Caco-2 (cell line): ENCODE data around the gene ELFN1. TPM values are rescaled to one million over a fixed set of nuclear protein-coding genes. Genes with fewer than 3 reads are reported as not detected.
A peak's percentile ranks its signal among the peaks of the same experiment; 100 is the strongest.

Experiments used
- BruUV-seq: library from RNA; stranded (reverse); fragments of 400-500 nt; replicated peaks from 2 replicates; lab custom pipeline; 2021; lab: Mats Ljungman, UMichigan
- CTCF ChIA-PET: fragments of 300-600 bp; sonication (Branson Sonifier 250); formaldehyde crosslinking; loops from one replicate; lab custom pipeline; 2022; ENCODE audit warnings: antibody characterized with exemption; lab: Charles Lee
- POLR2A ChIA-PET: fragments of 300-600 bp; sonication (Branson Sonifier 250); formaldehyde crosslinking; loops from one replicate; lab custom pipeline; 2022; ENCODE audit warnings: antibody characterized with exemption; lab: Charles Lee
- DNase-seq, 2 experiments: peaks; one replicate each; pipeline versions ENCODE4 v3.0.0 to v3.0.0-alpha.2; 2020 to 2022
- H3K27me3 ChIP-seq: replicated peaks from 2 replicates; pipeline ENCODE4 v1.6.0; 2011; ENCODE audit warnings: low read length; ENCODE audit not compliant: control insufficient read depth, insufficient read depth
- H3K36me3 ChIP-seq: 2 replicates; pipeline ENCODE4 v1.5.1; 2011; ENCODE audit warnings: low read length; ENCODE audit not compliant: control insufficient read depth, insufficient read depth
- H3K4me1 ChIP-seq: fragments of 250-450 bp; sonication (Bioruptor Pico); 2 replicates; pipeline ENCODE4 v1.5.1; 2020; ENCODE audit warnings: mild to moderate bottlenecking
- H3K4me3 ChIP-seq: 2 replicates; pipeline ENCODE4 v1.5.1; 2011; ENCODE audit warnings: low read depth, mild to moderate bottlenecking, control low read depth, low read length
- H3K9me3 ChIP-seq: fragments of 250-450 bp; sonication (Bioruptor Pico); 2 replicates; pipeline ENCODE4 v1.5.1; 2020; ENCODE audit warnings: mild to moderate bottlenecking, moderate library complexity
- H3K27ac Mint-ChIP-seq: one replicate; pipeline ENCODE4 v1.8.0; 2022; ENCODE audit warnings: mixed read lengths; ENCODE audit not compliant: unreplicated experiment
- H3K27me3 Mint-ChIP-seq: one replicate; pipeline ENCODE4 v1.8.0; 2022; ENCODE audit warnings: mixed read lengths; ENCODE audit not compliant: insufficient read depth, unreplicated experiment
- H3K36me3 Mint-ChIP-seq: one replicate; pipeline ENCODE4 v1.8.0; 2022; ENCODE audit warnings: mild to moderate bottlenecking, mixed read lengths; ENCODE audit not compliant: insufficient read depth, unreplicated experiment
- H3K4me1 Mint-ChIP-seq: one replicate; pipeline ENCODE4 v1.8.0; 2022; ENCODE audit warnings: low read depth, mixed read lengths; ENCODE audit not compliant: unreplicated experiment
- H3K4me3 Mint-ChIP-seq: one replicate; pipeline ENCODE4 v1.8.0; 2022; ENCODE audit warnings: mild to moderate bottlenecking, moderate library complexity, mixed read lengths; ENCODE audit not compliant: unreplicated experiment
- H3K9me3 Mint-ChIP-seq: one replicate; pipeline ENCODE4 v1.8.0; 2022; ENCODE audit warnings: mixed read lengths; ENCODE audit not compliant: unreplicated experiment
- intact Hi-C: fragments of 100-400 bp; cut with micrococcal nuclease; formaldehyde crosslinking; loops from one replicate; pipeline ENCODE4 v1.10.0; 2022; ENCODE audit not compliant: unreplicated experiment
- total RNA-seq: library from RNA; stranded (reverse); gene quantifications from 2 replicates; pipeline ENCODE4 v1.2.3, GENCODE V29; 2022
- TF ChIP-seq, protein P1 (sequence below), 2 experiments: fragments of 200-600 bp in 1 of 2; IDR thresholded peaks; 1 replicate in 1 of 2; 2 replicates in 1 of 2; pipeline versions ENCODE4 v1.5.1 to v1.8.0; 2011 to 2022; ENCODE audit warnings: antibody characterized with exemption in 1 of 2, control low read depth in 1 of 2, inconsistent platforms in 1 of 2, low read depth in 1 of 2, low read length in 1 of 2, mild to moderate bottlenecking in 1 of 2, moderate library complexity in 1 of 2; ENCODE audit not compliant: insufficient read depth in 1 of 2, severe bottlenecking in 1 of 2, unreplicated experiment in 1 of 2

ELFN1 gene
- total RNA-seq, 1 experiment from 2014 or later, result 2.3 TPM

DNA sequence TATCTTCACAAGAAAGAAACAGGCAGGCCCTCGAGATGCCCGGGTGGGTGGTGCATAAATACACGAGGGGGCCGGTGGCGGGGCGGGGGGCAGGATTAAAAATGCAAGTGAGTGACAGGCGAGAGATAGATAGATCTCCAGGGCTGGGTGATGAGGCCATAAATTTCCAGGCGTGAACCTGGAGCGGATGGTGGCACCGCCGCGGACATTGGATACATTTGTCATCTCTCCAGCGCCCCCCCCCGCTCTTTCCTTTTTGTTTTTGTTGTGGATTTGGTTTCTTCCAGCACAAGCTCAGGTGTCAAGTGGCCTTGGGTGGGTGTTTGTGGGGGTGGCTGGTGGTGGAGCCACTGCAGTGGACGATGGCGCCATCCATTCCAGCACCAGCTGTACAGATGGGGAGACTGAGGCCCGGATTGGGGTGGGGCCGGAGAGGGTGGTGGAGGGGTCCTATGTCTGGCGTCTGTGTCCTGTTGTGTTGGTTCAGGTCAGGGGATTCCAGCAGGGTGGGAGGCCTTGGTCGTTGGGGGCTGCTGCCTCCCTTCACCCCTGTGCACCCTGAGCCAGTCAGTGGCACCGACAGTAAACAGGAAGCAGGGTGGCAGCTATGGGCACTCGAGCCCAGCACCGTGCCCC is 2.9 kb downstream of the ELFN1 start:
- TF ChIP-seq, protein P1, sequence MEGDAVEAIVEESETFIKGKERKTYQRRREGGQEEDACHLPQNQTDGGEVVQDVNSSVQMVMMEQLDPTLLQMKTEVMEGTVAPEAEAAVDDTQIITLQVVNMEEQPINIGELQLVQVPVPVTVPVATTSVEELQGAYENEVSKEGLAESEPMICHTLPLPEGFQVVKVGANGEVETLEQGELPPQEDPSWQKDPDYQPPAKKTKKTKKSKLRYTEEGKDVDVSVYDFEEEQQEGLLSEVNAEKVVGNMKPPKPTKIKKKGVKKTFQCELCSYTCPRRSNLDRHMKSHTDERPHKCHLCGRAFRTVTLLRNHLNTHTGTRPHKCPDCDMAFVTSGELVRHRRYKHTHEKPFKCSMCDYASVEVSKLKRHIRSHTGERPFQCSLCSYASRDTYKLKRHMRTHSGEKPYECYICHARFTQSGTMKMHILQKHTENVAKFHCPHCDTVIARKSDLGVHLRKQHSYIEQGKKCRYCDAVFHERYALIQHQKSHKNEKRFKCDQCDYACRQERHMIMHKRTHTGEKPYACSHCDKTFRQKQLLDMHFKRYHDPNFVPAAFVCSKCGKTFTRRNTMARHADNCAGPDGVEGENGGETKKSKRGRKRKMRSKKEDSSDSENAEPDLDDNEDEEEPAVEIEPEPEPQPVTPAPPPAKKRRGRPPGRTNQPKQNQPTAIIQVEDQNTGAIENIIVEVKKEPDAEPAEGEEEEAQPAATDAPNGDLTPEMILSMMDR (IDR thresholded peaks at IDR 0.05; ENCODE audit: insufficient read depth in 1 of 2, low read depth in 1 of 2, low read length in 1 of 2, severe bottlenecking in 1 of 2, unreplicated experiment in 1 of 2), result no peak
- Histone ChIP-seq H3K4me3 (no peak overlapping the region), H3K9me3 (no peaks in the 10 kb centered on the region), H3K27me3 (peaks cover 8% of the 10 kb centered on the region), H3K4me1 (0 out of 2 replicates have a peak, but pooled peaks cover 4% of the 10 kb centered on the region), H3K36me3 (no peaks in the 10 kb centered on the region)
- ChIA-PET POLR2A (no interaction called here), CTCF (no interaction called here)
- Mint-ChIP-seq H3K27ac (no peak overlapping the region), H3K36me3 (no peaks in the 10 kb centered on the region), H3K27me3 (peaks cover 32% of the 10 kb centered on the region), H3K4me1 (no peaks in the 10 kb centered on the region), H3K9me3 (no peaks in the 10 kb centered on the region), H3K4me3 (no peak overlapping the region)
- intact Hi-C loops, result no loop called here
- no TSS peak for BruUV-seq
- peak in 1 of 2 experiments; percentile 27 for DNase-seq

DNA sequence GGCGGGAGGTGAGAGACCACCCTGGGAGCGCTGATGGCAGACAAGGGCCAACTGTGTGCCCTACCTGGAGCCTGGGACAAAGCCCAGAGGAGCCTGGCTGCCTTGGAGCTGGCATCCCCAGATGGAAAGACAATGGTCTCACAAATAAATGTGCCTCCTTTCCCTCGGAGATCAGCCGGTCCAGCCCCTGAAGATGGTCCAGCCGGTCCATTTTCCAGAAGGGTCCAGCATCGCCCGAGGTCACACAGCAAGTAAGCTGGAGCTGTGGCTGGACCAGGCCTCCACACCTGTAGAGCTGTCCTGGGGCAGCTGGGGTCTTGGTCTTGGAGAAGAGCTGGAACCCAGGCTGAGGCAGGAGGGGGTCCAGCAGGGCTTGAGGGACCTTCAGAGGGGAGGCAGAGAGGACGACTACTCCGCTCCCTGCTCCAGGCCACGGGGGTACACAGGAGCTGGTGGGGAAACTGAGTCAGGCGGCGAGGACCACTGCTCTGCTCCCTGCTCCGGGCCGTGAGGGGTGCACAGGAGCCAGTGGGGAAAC is 3.6 kb downstream of the ELFN1 start:
- POLR2A ChIA-PET, result no interaction called here
- intact Hi-C loops, result no loop called here

DNA sequence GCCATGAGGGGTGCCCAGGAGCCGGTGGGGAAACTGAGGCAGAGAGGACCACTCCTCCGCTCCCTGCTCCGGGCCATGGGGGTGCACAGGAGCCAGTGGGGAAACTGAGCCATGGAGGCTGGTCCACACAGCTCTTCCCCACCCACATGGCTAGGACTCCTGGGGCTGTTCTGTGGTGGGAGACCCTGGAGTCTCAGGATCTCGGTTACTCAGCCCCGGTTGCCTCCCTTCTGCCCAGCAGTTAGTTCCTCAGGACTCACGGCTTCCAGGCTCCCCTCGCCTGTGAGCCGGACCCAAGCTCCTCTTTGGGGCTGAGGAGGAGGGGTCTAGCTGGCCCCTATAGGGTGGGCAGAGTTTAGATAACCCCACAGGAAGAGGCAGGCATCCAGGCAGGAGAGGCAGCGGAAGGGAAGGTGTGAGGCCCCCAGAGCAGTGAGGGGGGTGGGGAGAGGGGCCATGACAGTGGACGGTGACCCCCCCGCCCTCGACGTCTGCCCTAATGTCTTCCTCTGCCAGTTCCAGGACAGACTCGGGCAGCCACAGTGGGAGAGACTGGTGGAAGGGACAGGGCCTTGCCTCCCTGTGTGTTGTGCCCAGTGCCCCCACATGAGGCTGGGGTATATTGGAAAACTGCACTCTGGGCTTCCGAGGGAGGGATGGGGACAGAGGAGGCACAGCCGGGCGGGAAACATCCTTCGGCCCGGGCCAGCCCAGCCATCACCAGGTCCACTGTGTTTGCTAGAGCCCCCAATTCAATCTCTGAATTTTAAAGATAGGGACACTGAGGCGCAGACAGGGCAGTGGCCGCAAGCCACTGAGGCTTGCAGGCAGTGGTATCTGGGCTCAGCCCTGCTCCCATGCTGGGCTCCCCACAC is 4.3 kb downstream of the ELFN1 start:
- BruUV-seq, result no TSS peak
- peaks cover 8% of the 10 kb centered on the region for H3K27me3 ChIP-seq
- intact Hi-C loops, result no loop called here
- H3K4me1 Mint-ChIP-seq, result no peaks in the 10 kb centered on the region
- no peaks in the 10 kb centered on the region for H3K36me3 ChIP-seq
- TF ChIP-seq, protein P1 (IDR thresholded peaks at IDR 0.05; ENCODE audit: insufficient read depth in 1 of 2, low read depth in 1 of 2, low read length in 1 of 2, severe bottlenecking in 1 of 2, unreplicated experiment in 1 of 2), result no peak
- H3K27me3 Mint-ChIP-seq, result peaks cover 29% of the 10 kb centered on the region
- no peak overlapping the region for H3K27ac Mint-ChIP-seq
- H3K4me3 ChIP-seq, result no peak overlapping the region
- POLR2A ChIA-PET, result no interaction called here
- no peaks in the 10 kb centered on the region for H3K9me3 ChIP-seq
- no peaks in the 10 kb centered on the region for H3K36me3 Mint-ChIP-seq
- no peaks in the 10 kb centered on the region for H3K9me3 Mint-ChIP-seq
- peak in 1 of 2 experiments; percentile 28 for DNase-seq
- H3K4me1 ChIP-seq, result 0 out of 2 replicates have a peak, but pooled peaks cover 4% of the 10 kb centered on the region
- CTCF ChIA-PET, result no interaction called here
- no peak overlapping the region for H3K4me3 Mint-ChIP-seq

More for the DNA sequence above, 3.6 kb downstream of the ELFN1 start:
- Histone ChIP-seq H3K36me3 (no peaks in the 10 kb centered on the region), H3K27me3 (peaks cover 8% of the 10 kb centered on the region), H3K9me3 (no peaks in the 10 kb centered on the region), H3K4me1 (0 out of 2 replicates have a peak, but pooled peaks cover 4% of the 10 kb centered on the region), H3K4me3 (no peak overlapping the region)
- CTCF ChIA-PET, result no interaction called here
- Mint-ChIP-seq H3K27ac (no peak overlapping the region), H3K4me3 (no peak overlapping the region), H3K36me3 (no peaks in the 10 kb centered on the region), H3K27me3 (peaks cover 32% of the 10 kb centered on the region), H3K4me1 (no peaks in the 10 kb centered on the region), H3K9me3 (no peaks in the 10 kb centered on the region)
- TF ChIP-seq, protein P1 (IDR thresholded peaks at IDR 0.05; ENCODE audit: insufficient read depth in 1 of 2, low read depth in 1 of 2, low read length in 1 of 2, severe bottlenecking in 1 of 2, unreplicated experiment in 1 of 2), result no peak
- no TSS peak for BruUV-seq
- peak in 1 of 2 experiments; percentile 37 for DNase-seq
